HEK293 (cell line): ENCODE measurements around the gene SLC35F3.

Experiments
- SP2 ChIP-seq: fragments of 450-650 bp; formaldehyde crosslinking; IDR thresholded peaks from 2 replicates; pipeline ENCODE4 v1.5.1; 2016; ENCODE audit warnings: missing biosample characterization, missing genetic modification characterization
- ZBTB7A ChIP-seq: fragments of 450-650 bp; formaldehyde crosslinking; IDR thresholded peaks from 2 replicates; pipeline ENCODE4 v1.5.1; 2016; ENCODE audit warnings: low read depth, missing biosample characterization, missing genetic modification characterization
- ZNF274 ChIP-seq, 2 experiments: fragments of 200-500 bp in 1 of 2; fragments of 450-650 bp in 1 of 2; sonication (Bioruptor generic) in 1 of 2; formaldehyde crosslinking in 1 of 2; IDR thresholded peaks; 2 replicates each; pipeline versions ENCODE4 v1.5.1 to v1.6.1; 2014 to 2016; ENCODE audit warnings: borderline replicate concordance in 1 of 2, inconsistent platforms in 1 of 2, low read length in 1 of 2, missing biosample characterization in 1 of 2, missing genetic modification characterization in 1 of 2
- ZNF768 ChIP-seq: fragments of 450-650 bp; formaldehyde crosslinking; IDR thresholded peaks from 2 replicates; pipeline ENCODE4 v1.5.1; 2018; ENCODE audit warnings: missing biosample characterization, mild to moderate bottlenecking, missing genetic modification characterization
- TF ChIP-seq, protein P1 (sequence below): fragments of 450-650 bp; formaldehyde crosslinking; IDR thresholded peaks from 2 replicates; pipeline ENCODE4 v1.5.1; 2016; ENCODE audit warnings: missing biosample characterization, missing genetic modification characterization

DNA sequence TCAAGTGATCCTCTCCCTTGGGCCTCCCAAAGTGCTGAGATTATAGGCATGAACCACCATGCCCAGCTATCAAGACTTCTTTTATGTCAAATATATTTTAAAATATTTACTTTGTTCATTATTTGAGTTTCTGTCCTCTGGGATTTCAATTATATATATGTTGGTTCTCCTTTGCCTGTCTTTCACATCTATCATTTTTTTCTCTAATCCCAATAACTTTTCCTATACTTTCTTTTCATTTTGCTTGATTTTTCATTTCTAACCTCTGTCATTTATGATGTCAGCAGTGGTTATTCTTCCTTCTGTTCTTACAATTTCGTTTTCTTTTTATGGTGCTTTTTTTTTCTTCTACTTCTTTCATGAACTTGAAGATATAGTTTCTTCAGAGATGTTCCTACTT is 47.3 kb downstream of the SLC35F3 start:
- no peak for TF ChIP-seq ZBTB7A (tag by site-specific recombination)
- no peak for TF ChIP-seq ZNF768 (tag by site-specific recombination)
- no peak for TF ChIP-seq ZNF274 (IDR thresholded peaks at IDR 0.05; ENCODE audit: low read length)
- no peak for TF ChIP-seq ZNF274 (tag by site-specific recombination; IDR thresholded peaks at IDR 0.05; ENCODE audit: borderline replicate concordance)
- TF ChIP-seq, protein P1, sequence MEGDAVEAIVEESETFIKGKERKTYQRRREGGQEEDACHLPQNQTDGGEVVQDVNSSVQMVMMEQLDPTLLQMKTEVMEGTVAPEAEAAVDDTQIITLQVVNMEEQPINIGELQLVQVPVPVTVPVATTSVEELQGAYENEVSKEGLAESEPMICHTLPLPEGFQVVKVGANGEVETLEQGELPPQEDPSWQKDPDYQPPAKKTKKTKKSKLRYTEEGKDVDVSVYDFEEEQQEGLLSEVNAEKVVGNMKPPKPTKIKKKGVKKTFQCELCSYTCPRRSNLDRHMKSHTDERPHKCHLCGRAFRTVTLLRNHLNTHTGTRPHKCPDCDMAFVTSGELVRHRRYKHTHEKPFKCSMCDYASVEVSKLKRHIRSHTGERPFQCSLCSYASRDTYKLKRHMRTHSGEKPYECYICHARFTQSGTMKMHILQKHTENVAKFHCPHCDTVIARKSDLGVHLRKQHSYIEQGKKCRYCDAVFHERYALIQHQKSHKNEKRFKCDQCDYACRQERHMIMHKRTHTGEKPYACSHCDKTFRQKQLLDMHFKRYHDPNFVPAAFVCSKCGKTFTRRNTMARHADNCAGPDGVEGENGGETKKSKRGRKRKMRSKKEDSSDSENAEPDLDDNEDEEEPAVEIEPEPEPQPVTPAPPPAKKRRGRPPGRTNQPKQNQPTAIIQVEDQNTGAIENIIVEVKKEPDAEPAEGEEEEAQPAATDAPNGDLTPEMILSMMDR (tag by site-specific recombination), result no peak
- TF ChIP-seq SP2 (tag by site-specific recombination), result no peak
